Activated CD8-positive, alpha-beta memory T cell treated with anti-CD3 and anti-CD28 coated beads, Interleukin-2, amount 50 U/mL, for 1 hour (primary cell): Measurements from ENCODE around the gene UBR4.
"Not testable (repeated sequence)": the region's sequence is repeated elsewhere in the genome, so short reads cannot be mapped to it uniquely, and the experiment has no call there.

Experiments used
- DNase-seq: peaks from one replicate; pipeline ENCODE4 v3.0.0-alpha.2; 2020; ENCODE audit errors: extremely low read depth

UBR4 gene

GRCh38 chr1:19190468-19190867 is 19.6 kb downstream of the UBR4 start:
- DNase-seq = no peak

GRCh38 chr1:19189270-19189669 is 20.8 kb downstream of the UBR4 start:
- no peak for DNase-seq

- no peak for DNase-seq
These were observed 22.2 kb downstream of the UBR4 start for GRCh38 chr1:19187852-19188251.

GRCh38 chr1:19186001-19186400 is 24.1 kb downstream of the UBR4 start:
- no peak for DNase-seq

- DNase-seq = no peak
These were observed 27.8 kb downstream of the UBR4 start for GRCh38 chr1:19182223-19182622.

GRCh38 chr1:19180265-19180657 is 29.8 kb downstream of the UBR4 start:
- not testable (repeated sequence) for DNase-seq

- no peak for DNase-seq
These were observed 30.3 kb downstream of the UBR4 start for GRCh38 chr1:19179597-19180264.

GRCh38 chr1:19178734-19179398 is 31.2 kb downstream of the UBR4 start:
- DNase-seq = no peak

- DNase-seq = no peak
These were observed 32.3 kb downstream of the UBR4 start for GRCh38 chr1:19177811-19178210.

- DNase-seq = no peak
These were observed 40.4 kb downstream of the UBR4 start for GRCh38 chr1:19169642-19170041.

- DNase-seq = no peak
These were observed 42.9 kb downstream of the UBR4 start for GRCh38 chr1:19167140-19167539.

- no peak for DNase-seq
These were observed 44.0 kb downstream of the UBR4 start for GRCh38 chr1:19166066-19166465.

- no peak for DNase-seq
These were observed 44.6 kb downstream of the UBR4 start for GRCh38 chr1:19165501-19165900.

- no peak for DNase-seq
These were observed 45.6 kb downstream of the UBR4 start for GRCh38 chr1:19164274-19165015.

- DNase-seq = no peak
These were observed 46.8 kb downstream of the UBR4 start for GRCh38 chr1:19163261-19163660.

- no peak for DNase-seq
These were observed 49.2 kb downstream of the UBR4 start for GRCh38 chr1:19160831-19161230.

GRCh38 chr1:19157653-19158052 is 52.4 kb downstream of the UBR4 start:
- DNase-seq = no peak

- no peak for DNase-seq
These were observed 53.4 kb downstream of the UBR4 start for GRCh38 chr1:19156676-19157075.

GRCh38 chr1:19154876-19155275 is 55.2 kb downstream of the UBR4 start:
- no peak for DNase-seq

- no peak for DNase-seq
These were observed 56.9 kb downstream of the UBR4 start for GRCh38 chr1:19153169-19153568.

GRCh38 chr1:19151537-19151936 is 58.5 kb downstream of the UBR4 start:
- DNase-seq = no peak

GRCh38 chr1:19149736-19150135 is 60.3 kb downstream of the UBR4 start:
- DNase-seq = no peak

- no peak for DNase-seq
These were observed 69.6 kb downstream of the UBR4 start for GRCh38 chr1:19140465-19140864.
